NCI-H524 (cell line): ENCODE data around the gene SPATA21.
"Not testable (repeated sequence)": the region's sequence is repeated elsewhere in the genome, so short reads cannot be mapped to it uniquely, and the experiment has no call there.

Experiments
- DNase-seq, 2 experiments: peaks; one replicate each; lab custom pipeline; 2025; lab: John Stamatoyannopoulos, UW

Gene SPATA21

DNA sequence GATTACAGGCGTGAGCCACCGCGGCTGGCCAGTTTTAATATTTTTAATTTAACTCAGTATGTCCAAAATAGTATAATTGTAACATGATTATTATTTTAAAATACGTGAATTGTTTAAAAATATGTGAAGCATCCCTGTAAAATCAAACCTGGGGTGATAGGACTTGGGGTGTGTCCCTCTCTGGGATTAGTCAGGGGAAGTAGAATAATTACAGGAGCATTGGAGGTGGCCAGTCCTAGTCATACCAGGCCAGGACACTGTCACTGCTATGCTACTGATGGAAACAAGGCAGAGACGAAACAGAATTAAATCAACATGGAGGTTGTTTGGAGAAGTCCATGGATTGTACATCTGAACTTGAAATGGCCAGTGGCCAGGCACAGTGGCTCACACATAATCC, 53.3 kb downstream of the SPATA21 start:
- no peak for DNase-seq

DNA sequence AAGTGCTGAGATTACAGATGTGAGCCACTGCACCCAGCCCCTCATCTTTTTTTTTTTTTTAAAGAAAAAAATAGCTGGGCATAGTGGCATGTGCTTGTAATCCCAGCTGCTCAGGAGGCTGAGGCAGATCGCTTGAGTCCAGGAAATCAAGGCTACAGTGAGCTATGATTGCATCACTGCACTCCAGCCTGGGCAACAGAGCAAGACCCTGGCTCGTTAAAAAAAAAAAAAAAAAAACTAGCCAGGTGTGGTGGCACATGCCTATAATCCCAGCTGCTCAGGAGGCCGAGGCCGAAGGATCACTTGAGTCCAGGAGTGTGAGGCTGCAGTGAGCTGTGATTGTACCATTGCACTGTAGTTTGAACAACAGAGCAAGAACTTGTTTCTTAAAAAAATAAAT, 56.4 kb downstream of the SPATA21 start:
- DNase-seq, result no peak

DNA sequence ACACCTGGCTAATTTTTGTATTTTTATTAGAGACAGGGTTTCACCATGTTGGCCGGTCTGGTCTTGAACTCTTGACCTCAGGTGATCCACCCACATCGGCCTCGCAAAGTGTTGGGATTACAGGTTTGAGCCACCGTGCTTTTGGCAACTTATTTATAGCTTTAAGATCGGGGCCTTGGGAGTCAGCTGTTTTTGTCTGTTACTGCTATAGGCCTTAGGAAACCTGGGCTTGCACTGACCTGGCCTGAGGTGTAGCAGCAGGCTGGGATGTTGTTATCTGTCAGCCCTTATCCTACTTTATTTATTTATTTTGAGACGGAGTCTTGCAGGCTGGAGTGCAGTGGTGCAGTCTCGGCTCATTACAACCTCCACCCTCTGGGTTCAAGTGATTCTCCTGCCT, 58.8 kb downstream of the SPATA21 start:
- DNase-seq, result no peak

DNA sequence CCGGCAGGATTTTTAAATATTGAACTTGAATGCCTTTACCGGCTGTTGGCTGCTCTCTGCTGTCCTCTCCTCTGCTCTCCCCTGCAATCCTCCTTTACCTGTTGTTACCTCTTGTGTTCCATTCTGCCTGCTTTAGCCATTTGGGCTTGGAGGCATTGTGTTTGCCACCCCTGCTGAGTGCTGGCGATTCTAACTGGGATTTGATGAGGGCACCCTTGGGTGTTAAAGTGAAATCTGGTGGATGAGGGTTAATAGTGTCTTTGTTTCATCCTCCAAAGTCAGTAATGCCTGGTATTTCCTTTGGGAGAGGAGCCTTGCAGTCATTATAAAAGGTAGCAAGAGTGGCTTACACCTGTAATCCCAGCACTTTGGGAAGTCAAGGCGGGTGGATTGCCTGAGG, 60.3 kb downstream of the SPATA21 start:
- no peak for DNase-seq

DNA sequence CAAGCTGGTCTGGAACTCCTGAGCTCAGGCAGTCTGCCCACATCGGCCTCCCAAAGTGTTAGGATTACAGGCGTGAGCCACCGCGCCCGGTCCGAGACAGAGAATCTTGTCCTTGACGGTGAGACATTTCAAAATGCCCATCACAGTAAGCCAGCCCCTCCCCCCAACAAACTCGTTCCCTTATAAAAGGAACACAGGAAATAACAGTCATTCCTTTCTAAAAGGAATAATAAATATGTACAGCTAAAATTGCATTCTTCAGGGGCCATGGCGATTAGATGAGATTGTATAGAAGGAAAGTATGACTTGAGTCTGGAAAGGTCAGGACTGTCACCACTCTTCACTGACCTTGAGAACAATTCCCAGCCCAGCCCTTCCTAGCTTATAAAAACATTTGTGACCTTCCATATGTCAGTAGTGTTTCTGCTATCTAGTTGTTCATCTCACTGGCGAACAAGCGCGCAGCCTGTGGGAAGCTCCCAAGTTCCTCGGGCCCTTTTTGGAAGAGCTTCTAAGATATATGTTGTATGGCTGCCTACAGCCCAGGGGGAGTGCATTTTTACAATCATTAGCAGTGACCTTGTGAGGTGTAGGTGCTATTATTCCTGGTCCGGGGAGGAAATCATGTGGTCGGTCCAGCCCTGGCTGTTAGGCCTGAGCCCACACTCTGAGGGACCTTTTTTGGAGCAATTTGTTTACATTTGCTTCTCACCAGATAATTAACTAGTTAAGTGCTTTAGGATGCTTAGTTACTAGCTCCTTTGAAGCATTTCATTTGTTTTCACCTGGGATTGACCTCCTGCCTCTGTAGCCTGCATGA, 61.5 kb downstream of the SPATA21 start:
- DNase-seq, result no peak

DNA sequence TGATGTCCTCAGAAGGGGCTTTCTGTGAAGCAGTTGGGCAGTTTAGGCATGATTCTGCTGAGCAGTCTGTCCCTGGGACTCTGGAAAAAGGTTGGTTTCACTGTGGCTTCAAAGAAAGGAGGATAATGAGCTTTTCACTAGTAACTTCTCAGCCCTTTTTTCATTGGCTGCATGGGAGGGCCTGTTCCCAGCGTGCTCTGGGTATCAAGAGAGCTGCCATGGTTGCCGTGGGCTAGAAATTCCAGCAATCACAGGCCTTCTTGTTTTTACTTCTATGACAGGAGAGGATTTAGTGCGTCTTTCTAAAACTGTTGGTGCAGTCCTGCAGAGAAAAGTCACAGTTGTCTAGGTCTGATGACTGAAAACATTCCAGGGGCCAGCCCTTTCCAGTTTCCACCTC, 63.0 kb downstream of the SPATA21 start:
- DNase-seq, result no peak

DNA sequence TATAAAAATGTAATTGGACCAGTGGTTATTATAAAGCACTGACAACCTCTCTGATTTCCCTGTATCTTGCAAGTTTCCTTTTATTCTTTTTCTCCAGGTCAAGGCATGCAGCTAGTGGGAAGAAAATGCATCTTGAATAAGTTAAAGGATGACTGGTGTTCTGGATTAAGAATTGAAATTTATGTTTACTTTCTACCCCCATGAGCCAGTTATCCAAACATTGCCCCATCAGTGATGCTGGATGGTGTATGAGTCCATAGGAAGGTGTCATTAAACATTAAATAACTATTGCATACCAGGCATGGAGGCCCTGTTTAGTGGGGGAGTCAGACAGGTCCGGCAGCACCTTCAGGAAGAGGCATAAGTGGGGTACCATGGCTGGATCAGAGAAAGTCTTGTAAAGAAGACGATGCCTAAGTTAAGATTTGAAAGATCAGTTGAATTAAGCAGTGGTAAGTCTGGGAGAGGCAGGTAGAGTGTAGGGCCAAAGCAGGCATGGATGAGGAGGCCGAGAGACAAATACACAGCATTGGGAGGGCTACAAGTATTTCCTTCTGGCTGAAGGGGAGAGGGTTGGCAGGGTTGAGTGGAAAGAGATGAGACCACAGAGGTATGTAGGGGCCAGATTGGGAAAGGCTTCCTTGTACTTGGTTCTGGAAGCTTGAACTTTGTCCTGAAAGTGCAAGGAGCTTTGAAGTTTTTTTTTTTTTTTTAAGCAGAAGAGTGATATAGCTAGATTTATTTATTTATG, 64.5 kb downstream of the SPATA21 start:
- DNase-seq, result no peak

DNA sequence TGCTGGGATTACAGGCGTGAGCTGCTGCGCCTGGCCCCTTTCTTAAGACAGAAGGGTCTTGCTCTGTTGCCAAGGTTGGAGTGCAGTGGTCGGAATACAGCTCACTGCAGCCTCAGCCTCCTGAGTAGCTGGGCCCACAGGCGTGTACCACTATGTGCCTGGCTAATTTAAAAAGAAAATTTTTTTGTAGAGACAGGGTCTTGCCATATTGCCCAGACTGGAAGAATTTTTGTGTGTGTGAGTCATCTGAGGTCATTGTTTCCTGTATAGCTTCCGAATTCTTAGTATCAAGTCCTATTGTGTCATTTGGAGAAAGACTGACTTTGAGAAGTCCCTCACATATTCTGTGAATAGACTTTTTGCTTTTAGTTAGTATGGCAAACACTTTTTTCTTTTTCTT, 65.5 kb downstream of the SPATA21 start:
- no peak for DNase-seq

DNA sequence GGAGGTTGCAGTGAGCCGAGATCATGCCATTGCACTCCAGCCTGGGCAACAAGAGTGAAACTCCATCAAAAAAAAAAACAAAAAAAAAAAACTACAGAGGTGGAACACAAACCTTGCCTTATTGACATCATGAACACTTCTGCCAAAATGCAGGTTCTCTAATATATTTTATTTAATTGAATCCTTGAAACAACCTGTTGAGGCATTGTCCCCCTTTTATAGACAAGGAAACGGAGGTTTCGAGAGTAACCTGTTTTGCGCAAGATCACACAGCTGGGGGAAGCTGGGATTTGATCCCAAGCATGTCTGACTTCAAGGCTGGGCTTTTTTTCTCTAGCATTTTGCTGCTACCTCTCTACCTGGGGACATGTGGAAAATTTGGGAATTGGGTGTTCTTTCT, 67.4 kb downstream of the SPATA21 start:
- DNase-seq, result no peak

DNA sequence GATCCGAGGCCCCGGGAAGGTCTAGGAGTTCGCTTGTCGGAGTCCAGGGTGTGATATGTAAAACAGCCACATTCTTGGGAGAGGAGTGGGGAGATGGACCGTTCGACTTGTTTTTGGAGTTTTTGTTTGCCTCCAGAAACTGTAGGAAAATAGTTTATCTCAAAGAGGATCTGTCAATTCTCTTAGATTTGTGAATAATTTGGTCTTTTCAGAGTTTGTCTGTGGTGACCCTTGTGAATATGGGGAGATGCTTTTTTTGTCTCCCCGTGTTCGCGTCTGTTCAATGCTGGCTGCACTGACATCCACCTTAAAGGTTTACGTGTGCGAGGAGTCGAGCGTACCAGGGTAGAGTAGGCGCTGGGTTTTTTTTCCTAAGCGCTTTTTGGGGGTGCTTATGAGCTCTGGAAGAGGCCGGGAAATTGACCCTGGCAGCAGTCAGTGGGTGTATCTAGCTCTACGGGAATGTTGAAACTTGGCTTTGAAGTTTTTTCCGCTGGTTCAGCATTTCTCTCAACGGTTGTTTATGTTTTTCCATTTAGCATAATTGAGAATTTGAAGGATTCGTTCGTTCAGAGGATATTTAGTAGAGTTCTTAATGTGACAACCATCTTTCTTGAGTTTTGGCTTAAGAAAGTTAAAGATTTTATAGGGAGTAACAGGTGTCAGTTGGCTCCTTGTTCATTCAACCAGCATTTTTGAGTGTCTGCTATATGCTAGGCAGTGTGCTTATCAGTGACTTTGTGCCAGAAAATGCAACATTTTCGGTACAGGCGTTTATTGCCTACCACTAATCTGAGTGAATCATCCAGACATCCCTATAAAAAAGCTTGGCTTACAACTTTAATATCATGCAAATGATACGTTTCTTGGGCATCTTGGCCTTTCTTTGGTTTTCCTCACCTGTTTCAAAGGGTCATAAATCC, 69.0 kb downstream of the SPATA21 start:
- DNase-seq, result no peak

DNA sequence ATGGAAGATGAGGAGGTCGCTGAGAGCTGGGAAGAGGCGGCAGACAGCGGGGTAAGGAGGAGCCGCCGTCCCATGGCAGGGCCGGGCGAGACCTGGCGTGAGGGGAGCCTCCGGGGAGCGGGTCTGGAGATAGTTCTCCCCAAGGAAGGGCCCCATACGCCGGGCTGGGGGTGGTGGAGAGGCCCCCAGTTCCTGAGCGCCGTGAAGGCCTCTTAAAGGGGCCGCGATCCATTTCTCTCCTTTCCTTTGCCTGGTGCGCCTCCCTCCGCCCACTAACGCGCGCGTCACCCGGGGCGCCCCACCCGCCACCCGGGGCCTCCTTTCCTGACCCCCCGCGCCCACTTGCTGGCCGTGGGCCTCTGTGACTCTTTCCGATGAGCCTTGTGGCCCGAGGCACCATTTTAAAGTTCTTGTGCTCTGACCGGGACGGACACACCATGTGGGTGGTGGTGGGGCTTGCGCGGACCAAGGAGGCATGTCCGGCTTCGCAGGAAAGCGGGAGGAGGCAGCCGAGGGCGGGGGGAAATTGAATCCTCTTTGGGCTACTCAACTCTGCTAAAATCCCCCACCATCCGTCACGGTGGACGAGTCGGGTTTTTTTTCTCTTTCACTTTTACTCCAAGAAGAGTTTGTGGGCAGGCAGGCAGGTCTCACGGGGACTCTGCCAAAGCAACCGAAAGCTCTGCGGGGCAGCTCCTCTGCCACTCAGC, 69.8 kb downstream of the SPATA21 start:
- DNase-seq, result peak; percentile 75 to 78

DNA sequence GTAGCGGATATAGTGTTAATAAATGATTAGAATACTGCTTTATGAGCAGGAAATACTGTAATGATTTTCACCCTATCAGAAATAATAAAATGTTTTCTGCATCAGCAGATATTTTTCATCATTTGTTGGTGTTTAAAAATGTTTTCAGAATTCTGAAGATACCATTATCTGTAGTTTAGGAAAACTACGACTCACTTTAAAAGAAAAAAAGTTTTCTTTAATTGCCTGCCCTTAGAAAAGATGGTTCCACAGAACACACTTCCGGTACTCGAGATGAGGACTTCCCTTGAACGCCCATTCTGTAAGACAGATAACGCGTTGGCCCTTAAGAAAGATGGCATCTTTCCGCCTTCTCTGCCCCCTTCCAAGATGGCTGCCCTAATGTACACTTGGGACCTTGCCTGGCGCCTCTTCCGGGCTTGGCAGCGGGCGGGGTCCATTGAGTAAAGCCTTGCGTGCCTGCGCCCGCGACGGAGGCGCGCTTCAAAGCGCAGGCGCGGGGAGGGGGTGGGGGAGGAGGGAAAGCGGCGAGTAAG, 70.4 kb downstream of the SPATA21 start, which contains the start of gene SZRD1:
Gene SZRD1 (plus strand): TSS at position 521 of the 536 bp plus-strand sequence. CDS start 16 bp downstream, outside the sequence.
- peak; percentile 96 to 99 for DNase-seq

DNA sequence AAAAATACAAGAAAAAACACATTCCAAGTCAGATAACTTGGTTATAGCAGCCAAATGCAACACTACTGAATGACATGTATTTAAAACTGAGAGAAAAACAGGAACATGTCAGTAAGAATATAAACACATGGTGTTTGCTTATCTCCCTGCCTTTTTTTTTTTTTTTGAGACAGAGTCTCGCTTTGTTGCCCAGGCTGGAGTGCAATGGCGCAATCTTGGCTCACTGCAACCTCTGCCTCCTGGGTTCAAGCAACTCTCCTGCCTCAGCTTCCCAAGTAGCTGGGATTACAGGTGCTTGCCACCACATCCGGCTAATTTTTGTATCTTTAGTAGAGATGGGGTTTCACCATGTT, 72.1 kb downstream of the SPATA21 start:
- DNase-seq, result not testable (repeated sequence)

DNA sequence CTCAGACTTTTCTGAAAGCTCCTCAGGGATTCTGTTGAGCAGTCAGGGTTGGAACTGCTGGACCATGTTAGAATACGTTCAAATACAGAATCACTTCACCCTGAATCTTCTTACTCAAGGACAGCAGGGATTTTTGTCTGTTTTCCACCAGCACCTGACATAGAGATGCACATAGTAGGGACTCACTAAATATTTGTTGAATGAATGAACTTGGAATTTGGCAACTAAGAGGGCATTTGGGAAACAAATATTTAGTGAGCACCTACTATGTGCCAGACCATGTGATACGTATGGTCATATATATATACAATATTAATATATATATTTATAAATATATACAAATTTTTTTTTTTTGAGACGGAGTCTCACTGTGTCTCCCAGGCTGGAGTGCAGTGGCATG, 80.4 kb downstream of the SPATA21 start:
- DNase-seq, result no peak

DNA sequence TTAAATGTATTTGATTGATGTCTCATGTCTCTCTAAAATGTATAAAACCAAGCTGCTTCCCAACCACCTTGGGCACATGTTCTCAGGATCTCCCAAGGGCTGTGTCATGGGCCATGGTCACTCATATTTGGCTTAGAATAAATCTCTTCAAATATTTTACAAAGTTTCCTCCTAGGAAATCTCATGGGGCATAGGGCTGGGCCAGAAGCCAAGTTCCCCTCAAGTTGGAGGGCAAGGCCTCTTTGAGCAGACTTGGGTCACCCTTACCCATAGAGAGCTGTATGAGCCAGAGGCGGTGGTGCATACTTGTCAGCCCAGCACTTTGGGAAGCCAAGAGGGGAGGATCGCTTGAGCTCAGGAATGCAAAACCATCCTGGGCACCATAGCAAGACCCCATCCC, 82.6 kb downstream of the SPATA21 start:
- no peak for DNase-seq

DNA sequence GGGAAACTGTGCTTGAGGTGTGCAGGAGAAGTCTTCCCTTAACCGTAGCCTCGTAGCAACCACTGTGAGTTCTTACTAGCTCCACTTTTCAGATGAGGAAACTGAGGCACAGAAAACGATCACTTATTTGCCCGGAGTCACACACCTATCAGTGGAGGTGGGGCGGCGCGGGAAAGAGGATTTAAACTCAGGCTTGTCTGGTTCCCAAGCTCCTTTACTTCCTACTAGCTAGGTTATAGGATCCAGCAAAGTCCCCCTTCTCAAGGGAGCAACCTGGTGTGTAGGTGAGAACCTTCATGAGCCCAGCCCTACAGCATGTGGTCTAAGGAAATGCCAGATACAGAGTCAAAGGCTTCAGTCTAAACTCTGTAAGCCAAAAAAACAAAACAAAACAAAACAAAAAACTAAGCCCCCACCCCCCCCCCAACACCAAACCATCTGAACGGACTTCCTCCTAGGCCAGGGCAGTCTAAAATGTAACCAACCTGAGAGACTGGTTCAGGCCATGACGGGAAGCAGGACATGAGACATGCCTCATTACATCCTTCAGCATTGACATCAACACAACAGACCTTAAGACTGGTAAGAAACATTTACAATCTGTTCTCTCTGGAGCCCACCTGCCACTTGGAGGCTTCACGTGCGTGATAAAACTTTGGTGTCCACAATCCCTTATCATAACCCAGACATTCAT, 84.2 kb downstream of the SPATA21 start:
- DNase-seq, result no peak

DNA sequence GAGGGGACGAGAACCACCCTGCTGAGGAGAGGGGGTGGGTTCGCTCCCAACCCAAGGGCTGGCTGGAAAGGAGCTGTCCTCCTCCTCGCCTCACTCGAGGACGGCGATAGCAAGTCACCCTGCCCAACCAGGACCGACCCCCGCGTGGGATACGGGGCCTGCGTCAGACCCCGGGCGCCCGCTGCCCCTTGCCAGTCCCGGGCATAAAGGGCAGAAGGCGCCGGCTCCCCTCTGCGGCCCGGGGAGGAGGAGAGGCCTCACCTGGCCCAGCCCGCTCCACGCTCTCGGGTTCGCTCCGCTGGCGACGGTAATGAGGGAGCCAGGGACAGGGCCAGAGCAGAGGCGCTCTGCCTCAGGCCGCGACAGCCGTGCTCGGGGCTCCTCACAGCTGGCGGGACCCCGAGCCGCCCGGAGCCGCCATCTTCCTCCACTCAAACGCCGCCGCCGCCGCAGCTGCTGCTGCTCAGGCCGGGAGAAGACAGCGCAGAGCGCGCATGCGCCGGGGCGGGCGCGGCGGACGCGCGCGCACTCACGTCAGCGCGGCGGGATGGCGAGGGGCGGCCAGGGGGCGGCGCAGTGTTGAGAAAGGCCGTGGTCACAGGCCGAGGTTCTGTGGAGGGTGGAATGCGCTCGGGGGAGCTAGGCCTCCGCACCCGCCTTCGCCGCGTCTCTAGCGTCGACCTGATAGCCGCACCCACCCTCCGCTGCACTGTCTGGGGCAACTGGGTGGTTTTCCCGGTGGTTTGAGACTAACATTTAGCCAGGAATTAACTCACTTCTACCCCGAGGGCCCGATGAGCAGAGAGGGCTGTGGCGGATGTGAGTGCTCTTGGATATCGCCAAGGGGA, 85.0 kb downstream of the SPATA21 start, which contains the start of gene FBXO42:
Gene FBXO42 (minus strand): TSS at position 487 of the 848 bp plus-strand sequence. CDS start 37,062 bp downstream, outside the sequence.
- peak; percentile 76 to 88 for DNase-seq

DNA sequence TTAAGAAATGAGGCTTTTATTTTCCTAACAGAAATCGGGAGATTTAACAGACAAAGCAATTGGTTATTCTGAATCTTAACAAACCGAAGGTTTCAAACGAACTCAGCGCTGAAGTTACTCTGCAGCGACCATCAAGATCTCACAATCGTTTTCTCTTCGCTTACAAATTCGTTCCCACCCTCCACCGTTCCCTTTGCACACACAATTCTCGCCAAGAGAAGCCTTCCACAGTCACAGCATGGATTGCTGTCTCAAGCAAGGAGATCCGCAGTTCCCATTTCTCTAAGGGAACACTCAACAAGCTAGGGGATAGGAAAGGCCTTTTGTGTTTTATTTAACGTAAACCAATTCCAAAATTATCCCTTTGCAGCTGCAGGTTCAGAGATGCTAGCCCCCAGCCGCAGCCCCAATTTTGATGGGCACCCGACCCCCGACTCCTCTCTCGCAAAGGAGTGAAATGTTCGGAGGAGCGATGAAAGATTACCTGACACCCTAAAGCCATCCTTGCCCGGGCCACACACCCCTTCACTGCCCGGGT, 85.7 kb downstream of the SPATA21 start:
- peak in 1 of 2 experiments; percentile 25 for DNase-seq

DNA sequence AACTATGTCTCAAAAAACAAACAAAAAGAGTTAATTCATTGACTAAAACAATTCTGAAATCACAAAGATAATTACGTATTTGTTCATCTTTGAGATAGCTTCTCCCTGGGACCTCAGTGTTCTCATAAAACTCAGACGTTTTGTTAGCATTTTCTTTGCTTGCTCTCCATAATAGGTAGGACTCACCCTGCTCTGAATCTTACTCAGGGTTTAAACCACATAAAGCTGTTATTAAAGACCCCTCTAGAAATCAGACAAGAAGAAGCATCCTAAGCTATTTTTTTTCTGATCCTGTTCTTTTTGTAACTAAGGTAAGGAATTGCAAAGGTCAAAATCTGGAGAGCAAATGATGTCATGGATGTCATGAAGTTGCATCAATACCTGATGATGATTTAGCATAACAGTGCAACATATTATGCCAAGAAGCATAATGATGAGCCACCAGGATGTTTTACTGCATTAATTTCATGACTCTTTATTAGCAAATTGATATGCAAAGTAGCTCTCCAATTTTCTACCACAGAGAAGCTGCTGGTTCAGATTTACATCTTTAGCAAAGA, 87.3 kb downstream of the SPATA21 start:
- DNase-seq, result no peak
